GOT3 (cell line): ENCODE measurements around the gene DRAM1.

Source experiments
- DNase-seq: peaks from one replicate; lab custom pipeline; 2025; ENCODE audit warnings: mixed read lengths; lab: John Stamatoyannopoulos, UW

DRAM1 gene

GRCh38 chr12:101941306-101942249 is 64.2 kb downstream of the DRAM1 start:
- DNase-seq: no peak

GRCh38 chr12:101942250-101942605 is 64.8 kb downstream of the DRAM1 start:
- no peak for DNase-seq

DNA sequence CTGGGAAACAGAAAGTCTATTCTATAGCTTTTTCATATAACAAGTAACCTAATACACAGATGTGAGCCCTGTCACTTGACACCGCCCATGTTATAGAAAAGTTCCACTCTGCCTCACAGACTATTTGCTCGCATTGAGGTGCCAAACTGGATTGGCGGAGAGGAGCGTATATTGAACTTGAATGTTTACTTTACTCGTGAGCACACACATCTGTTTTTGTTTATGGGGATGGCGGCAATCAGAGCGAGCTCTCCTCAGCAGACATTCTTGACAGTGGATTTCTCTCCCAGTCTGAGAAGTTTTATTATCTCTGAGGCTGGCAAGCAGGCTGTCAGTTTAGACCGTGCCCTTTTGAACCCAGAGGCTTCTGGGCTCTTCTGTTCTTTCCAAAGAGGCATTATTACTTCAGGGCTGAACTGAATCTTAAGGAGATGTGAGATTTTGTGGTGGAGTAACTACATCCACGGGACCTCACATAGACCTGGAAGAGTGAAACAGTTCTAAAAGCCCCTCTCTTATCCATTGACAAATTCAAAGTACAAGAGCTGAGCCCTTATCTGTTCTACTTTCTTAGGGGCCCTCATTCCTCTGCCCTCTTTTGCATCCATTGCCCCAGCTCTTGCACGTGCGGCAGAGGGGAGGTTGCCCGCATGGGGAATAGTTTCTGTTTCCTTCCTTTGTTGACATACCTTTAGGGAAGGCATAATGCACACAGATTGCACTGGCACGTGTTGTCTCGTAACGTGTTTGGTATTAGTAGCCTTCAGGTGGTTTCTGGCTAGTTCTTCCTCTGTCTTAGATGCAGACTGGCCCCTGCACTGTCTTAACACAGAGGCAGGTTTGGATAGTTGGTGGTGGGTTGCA is 68.2 kb downstream of the DRAM1 start:
- DNase-seq: no peak

- DNase-seq: no peak
Observed at GRCh38 chr12:101946233-101946611, 68.8 kb downstream of the DRAM1 start.

DNA sequence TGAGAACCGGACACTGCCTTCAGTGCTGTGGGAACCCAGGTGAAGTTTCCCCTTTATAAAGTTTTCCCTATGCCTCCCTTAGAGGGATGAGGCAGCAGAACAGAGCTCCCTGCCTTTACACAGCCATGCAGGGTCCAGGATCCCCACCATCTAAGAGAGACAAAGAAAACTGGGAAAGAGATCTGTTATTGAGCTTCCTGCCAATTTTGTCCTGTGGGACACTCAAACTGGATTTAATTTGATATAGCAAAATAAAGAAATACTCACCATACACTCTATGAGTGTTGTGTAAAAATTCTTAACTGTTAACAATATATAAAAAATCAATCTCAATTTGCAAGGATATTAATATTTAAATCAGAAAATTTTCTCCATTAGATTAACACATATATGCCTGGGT is 69.9 kb downstream of the DRAM1 start:
- DNase-seq: no peak

DNA sequence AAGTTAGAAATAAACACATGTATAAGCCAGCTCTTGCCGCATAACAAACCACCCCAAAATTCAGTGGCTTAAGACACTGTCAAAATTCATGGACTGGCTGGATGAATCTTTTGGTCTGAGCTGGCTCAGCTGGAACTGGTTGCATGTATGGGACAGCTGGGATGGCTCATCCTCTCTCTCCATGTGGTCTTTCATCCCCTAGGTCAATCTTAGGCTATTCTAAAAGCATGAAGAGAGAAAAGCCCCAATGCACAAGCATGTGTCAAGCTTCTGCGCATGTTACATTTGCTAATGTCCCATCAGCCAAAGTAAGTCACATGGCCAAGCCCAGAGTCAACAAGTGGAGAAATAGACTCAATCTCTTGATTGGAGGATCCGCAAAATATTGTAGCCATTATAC is 71.0 kb downstream of the DRAM1 start:
- no peak for DNase-seq

GRCh38 chr12:101951002-101951670 is 73.8 kb downstream of the DRAM1 start:
- DNase-seq: no peak

- no peak for DNase-seq
Observed at GRCh38 chr12:101954113-101954512, 76.7 kb downstream of the DRAM1 start.

DNA sequence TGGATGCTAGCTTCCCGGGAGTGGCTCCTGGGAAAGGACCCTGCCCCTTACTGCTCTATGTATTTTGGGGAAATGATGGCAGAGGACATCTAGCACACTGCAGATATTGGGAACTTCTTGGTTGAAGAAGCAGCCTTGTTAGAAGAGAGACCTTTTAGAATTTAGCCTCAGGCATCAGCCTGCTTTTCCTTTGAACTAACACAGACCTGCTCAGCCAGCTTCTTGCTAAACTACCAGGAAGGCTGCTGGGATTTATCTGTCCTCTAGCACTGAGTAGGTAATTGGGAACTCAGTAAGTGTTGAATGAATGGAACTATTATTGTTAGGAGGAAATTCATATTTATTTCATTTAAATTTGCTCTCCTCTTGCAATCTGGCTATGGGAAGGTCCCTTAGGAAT is 77.3 kb downstream of the DRAM1 start:
- no peak for DNase-seq

DNA sequence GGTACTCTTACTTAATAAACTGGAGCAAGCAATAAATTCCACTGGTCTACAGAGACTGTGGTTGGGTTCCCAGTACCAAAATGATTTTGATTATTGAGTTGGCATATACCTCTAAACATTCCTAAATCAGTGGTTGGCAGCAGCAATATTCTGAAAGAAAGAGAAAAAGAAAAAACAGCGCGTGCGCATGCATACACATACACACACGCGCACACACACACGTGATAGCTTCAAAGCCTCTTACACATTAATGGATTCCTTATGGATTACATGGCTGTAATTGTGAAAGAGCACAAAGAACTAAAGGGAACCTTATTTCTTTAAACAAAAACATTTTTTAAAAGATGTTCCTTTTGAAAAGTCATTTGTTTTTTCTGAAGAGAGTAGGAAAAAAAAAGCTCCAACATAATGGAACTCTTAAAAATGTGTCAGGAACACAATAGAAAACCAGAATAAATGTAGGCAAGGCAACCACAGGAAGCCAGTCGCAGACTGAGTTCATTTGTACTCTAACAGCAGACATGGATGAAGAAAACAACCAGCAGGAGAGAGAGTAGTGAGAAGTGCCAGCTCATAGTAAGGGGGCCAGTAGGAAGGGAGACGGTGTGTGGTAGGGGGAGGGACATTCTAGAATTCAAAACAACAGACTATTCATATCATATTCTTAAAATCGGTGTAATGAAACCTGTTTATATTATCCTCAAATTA is 80.0 kb downstream of the DRAM1 start:
- DNase-seq: no peak

DNA sequence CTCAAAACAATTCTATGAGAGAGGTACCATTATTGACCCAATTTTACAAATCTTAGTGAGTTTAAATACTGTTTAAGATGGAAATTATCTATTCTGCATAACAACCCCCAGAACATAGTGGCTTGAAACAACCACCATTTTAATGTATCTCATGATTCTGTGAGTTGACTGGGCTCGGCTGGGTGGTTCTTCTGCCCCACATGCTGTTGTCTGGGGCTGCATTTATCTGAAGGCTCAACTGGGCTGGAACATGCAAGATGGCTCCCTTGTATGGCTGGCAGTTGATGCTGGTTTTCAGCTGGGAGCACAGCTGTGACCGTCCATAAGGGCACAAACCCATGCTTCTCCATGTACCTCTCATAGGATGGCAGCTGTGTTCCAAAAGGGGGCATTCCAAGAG is 82.2 kb downstream of the DRAM1 start:
- no peak for DNase-seq

GRCh38 chr12:101962486-101962885 is 85.1 kb downstream of the DRAM1 start:
- no peak for DNase-seq

GRCh38 chr12:101963697-101964096 is 86.3 kb downstream of the DRAM1 start:
- DNase-seq: no peak

DNA sequence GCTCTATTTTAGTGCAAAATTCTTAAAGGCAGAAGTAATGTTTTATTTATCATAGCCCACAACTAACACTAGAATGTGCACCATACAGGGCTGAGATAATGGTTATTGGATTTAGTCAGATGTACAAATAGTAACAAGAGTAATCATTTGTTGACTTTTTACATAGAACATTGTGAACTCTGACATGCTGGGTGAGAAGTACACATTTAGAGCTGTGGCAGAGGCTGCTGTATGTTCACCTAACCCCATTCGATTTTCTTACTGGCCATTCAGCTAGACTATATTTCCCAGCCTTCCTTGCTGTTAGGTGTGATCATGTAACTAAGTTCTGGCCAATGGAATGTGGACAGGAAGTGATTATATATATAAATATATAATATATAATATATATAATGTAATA is 89.1 kb downstream of the DRAM1 start:
- no peak for DNase-seq

- no peak for DNase-seq
Observed at GRCh38 chr12:101967506-101967905, 90.1 kb downstream of the DRAM1 start.

DNA sequence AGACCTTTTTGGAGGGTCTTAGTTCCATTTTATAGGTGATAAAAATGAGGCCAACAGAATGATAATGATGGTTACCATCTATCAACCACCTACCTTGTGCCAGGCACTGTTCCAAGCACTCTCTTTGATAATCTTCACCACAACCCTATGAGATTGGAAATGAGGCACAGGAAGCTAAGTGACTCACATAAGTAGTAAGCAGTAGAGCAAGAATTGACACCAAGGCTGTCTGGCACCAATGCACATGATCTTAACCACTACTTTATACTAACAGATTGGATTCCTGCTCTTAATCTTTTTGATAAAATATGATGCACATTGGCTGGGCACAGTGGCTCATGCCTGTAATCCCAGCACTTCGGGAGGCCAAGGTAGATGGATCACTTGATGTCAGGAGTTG is 91.4 kb downstream of the DRAM1 start:
- no peak for DNase-seq
